Smooth muscle cell (in vitro differentiated cells): ENCODE measurements around the gene MRAS. TPM values are rescaled to one million over a fixed set of nuclear protein-coding genes. Genes with fewer than 3 reads are reported as not detected.

Experiments
- DNase-seq: peaks from one replicate; lab custom pipeline; 2025; ENCODE audit not compliant: unreplicated experiment; lab: John Stamatoyannopoulos, UW
- H2AFZ ChIP-seq: fragments of 200-600 bp; sonication (generic); 2 replicates; pipeline ENCODE4 v1.6.0; 2016; ENCODE audit warnings: antibody characterized with exemption, low read depth, mild to moderate bottlenecking
- H3F3A ChIP-seq: fragments of 200-600 bp; sonication (generic); 2 replicates; pipeline ENCODE4 v1.6.0; 2017; ENCODE audit warnings: antibody characterized with exemption, low read depth
- H3K27ac ChIP-seq: fragments of 200-600 bp; sonication (generic); 2 replicates; pipeline ENCODE4 v1.5.1; 2016; ENCODE audit warnings: low read depth, mild to moderate bottlenecking
- H3K27me3 ChIP-seq: fragments of 200-600 bp; sonication (generic); 2 replicates; pipeline ENCODE4 v1.6.1; 2016; ENCODE audit warnings: low read depth, mild to moderate bottlenecking
- H3K36me3 ChIP-seq: fragments of 200-600 bp; sonication (generic); 2 replicates; pipeline ENCODE4 v1.5.1; 2016; ENCODE audit warnings: low read depth
- H3K4me1 ChIP-seq: fragments of 200-600 bp; sonication (generic); 2 replicates; pipeline ENCODE4 v1.5.1; 2016; ENCODE audit warnings: low read depth
- H3K4me2 ChIP-seq: fragments of 200-600 bp; sonication (generic); 2 replicates; pipeline ENCODE4 v1.6.0; 2016; ENCODE audit warnings: mild to moderate bottlenecking
- H3K4me3 ChIP-seq: fragments of 200-600 bp; sonication (generic); 2 replicates; pipeline ENCODE4 v1.5.1; 2016; ENCODE audit warnings: mild to moderate bottlenecking
- H3K79me2 ChIP-seq: fragments of 200-600 bp; sonication (generic); 2 replicates; pipeline ENCODE4 v1.6.0; 2016; ENCODE audit warnings: low read depth, mild to moderate bottlenecking
- H3K9ac ChIP-seq: fragments of 200-600 bp; sonication (generic); 2 replicates; pipeline ENCODE4 v1.6.0; 2016; ENCODE audit warnings: low read depth
- H3K9me3 ChIP-seq: fragments of 200-600 bp; sonication (generic); replicated peaks from 2 replicates; pipeline ENCODE4 v1.5.1; 2016; ENCODE audit warnings: low read depth
- H4K20me1 ChIP-seq: fragments of 200-600 bp; sonication (generic); 2 replicates; pipeline ENCODE4 v1.6.0; 2016; ENCODE audit warnings: low read depth
- CTCF ChIP-seq: fragments of 200-600 bp; sonication (generic); IDR thresholded peaks from 2 replicates; pipeline ENCODE4 v1.5.1; 2017; ENCODE audit warnings: borderline replicate concordance, mild to moderate bottlenecking, antibody characterized with exemption; ENCODE audit not compliant: insufficient read depth, poor library complexity, severe bottlenecking
- WGBS: methylation state at CpG from one replicate; pipeline ENCODE4 v1.1.7; 2016; ENCODE audit warnings: low lambda C conversion rate; 5-methylcytosine and 5-hydroxymethylcytosine counted together
- polyA plus RNA-seq: library from polyadenylated mRNA; unstranded; fragments of >200 nt; fragmentation: Nextera tagmentation; extraction: Ambion mirVana; gene quantifications from 2 replicates; pipeline ENCODE4 v1.2.1, GENCODE V29; 2016
- total RNA-seq: library from RNA; depleted of rRNA; stranded (reverse); fragments of >200 nt; gene quantifications from 2 replicates; pipeline ENCODE4 v1.2.3, GENCODE V29; 2014

MRAS gene
- total and polyA plus RNA-seq, 2 experiments from 2014 or later = 43.0 to 60.5 TPM

- no peak overlapping the region for H3K27ac ChIP-seq
- no peak overlapping the region for H3K4me2 ChIP-seq
- peaks cover 7% of the 10 kb centered on the region for H3K79me2 ChIP-seq
- H3K27me3 ChIP-seq = no peaks in the 10 kb centered on the region
- no peaks in the 10 kb centered on the region for H3K36me3 ChIP-seq
- no peak overlapping the region for H3K4me3 ChIP-seq
- H4K20me1 ChIP-seq = peaks cover 5% of the 10 kb centered on the region
- TF ChIP-seq CTCF = no peak
- no peaks in the 10 kb centered on the region for H3K9me3 ChIP-seq
- DNase-seq = no peak
- WGBS = 91% methylated on average over 5 of the region's 5 CpGs
- no peak overlapping the region for H3K9ac ChIP-seq
- peaks cover 9% of the 10 kb centered on the region for H3K4me1 ChIP-seq
- no peaks in the 10 kb centered on the region for H3F3A ChIP-seq
- H2AFZ ChIP-seq = no peak overlapping the region
These were observed 29.4 kb downstream of the MRAS start for GRCh38 chr3:138377804-138378203.

- DNase-seq = no peak
- H3K4me1 ChIP-seq = peaks cover 9% of the 10 kb centered on the region
- H3K27me3 ChIP-seq = no peaks in the 10 kb centered on the region
- H4K20me1 ChIP-seq = peaks cover 5% of the 10 kb centered on the region
- no peaks in the 10 kb centered on the region for H3K36me3 ChIP-seq
- H3K4me2 ChIP-seq = no peak overlapping the region
- no peak for TF ChIP-seq CTCF
- 96% methylated on average over 5 of the region's 5 CpGs for WGBS
- no peak overlapping the region for H3K9ac ChIP-seq
- H2AFZ ChIP-seq = no peak overlapping the region
- H3K27ac ChIP-seq = no peak overlapping the region
- H3K79me2 ChIP-seq = peaks cover 7% of the 10 kb centered on the region
- no peak overlapping the region for H3K4me3 ChIP-seq
- H3F3A ChIP-seq = no peaks in the 10 kb centered on the region
- H3K9me3 ChIP-seq = no peaks in the 10 kb centered on the region
These were observed 30.0 kb downstream of the MRAS start for GRCh38 chr3:138378331-138378730.

GRCh38 chr3:138378990-138379389 is 30.6 kb downstream of the MRAS start:
- H3F3A ChIP-seq = no peaks in the 10 kb centered on the region
- no peak for DNase-seq
- H3K27ac ChIP-seq = no peak overlapping the region
- H3K4me3 ChIP-seq = no peak overlapping the region
- H3K9me3 ChIP-seq = no peaks in the 10 kb centered on the region
- no peaks in the 10 kb centered on the region for H3K36me3 ChIP-seq
- peaks cover 5% of the 10 kb centered on the region for H4K20me1 ChIP-seq
- no peak for TF ChIP-seq CTCF
- WGBS = 100% methylated on average over 1 of the region's 1 CpG
- H2AFZ ChIP-seq = no peak overlapping the region
- no peak overlapping the region for H3K9ac ChIP-seq
- no peaks in the 10 kb centered on the region for H3K27me3 ChIP-seq
- peaks cover 7% of the 10 kb centered on the region for H3K79me2 ChIP-seq
- H3K4me1 ChIP-seq = peaks cover 9% of the 10 kb centered on the region
- H3K4me2 ChIP-seq = no peak overlapping the region

- Histone ChIP-seq H3K4me3 (no peak overlapping the region), H3K27me3 (no peaks in the 10 kb centered on the region), H3K9ac (no peak overlapping the region), H4K20me1 (peaks cover 5% of the 10 kb centered on the region), H3K27ac (peak overlapping the region; percentile 57), H3K79me2 (peaks cover 10% of the 10 kb centered on the region), H3K4me2 (no peak overlapping the region), H3K9me3 (no peaks in the 10 kb centered on the region), H2AFZ (no peak overlapping the region), H3K4me1 (peaks cover 9% of the 10 kb centered on the region), H3F3A (no peaks in the 10 kb centered on the region), H3K36me3 (no peaks in the 10 kb centered on the region)
- no peak for TF ChIP-seq CTCF
- WGBS = 81% methylated on average over 5 of the region's 5 CpGs
- no peak for DNase-seq
These were observed 33.1 kb downstream of the MRAS start for GRCh38 chr3:138381413-138381901.
